ENCODE data around the gene ZNF710.

- TF ChIP-seq, protein P1, sequence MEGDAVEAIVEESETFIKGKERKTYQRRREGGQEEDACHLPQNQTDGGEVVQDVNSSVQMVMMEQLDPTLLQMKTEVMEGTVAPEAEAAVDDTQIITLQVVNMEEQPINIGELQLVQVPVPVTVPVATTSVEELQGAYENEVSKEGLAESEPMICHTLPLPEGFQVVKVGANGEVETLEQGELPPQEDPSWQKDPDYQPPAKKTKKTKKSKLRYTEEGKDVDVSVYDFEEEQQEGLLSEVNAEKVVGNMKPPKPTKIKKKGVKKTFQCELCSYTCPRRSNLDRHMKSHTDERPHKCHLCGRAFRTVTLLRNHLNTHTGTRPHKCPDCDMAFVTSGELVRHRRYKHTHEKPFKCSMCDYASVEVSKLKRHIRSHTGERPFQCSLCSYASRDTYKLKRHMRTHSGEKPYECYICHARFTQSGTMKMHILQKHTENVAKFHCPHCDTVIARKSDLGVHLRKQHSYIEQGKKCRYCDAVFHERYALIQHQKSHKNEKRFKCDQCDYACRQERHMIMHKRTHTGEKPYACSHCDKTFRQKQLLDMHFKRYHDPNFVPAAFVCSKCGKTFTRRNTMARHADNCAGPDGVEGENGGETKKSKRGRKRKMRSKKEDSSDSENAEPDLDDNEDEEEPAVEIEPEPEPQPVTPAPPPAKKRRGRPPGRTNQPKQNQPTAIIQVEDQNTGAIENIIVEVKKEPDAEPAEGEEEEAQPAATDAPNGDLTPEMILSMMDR (IDR thresholded peaks at IDR 0.05; ENCODE audit: low read depth, low read length, poor library complexity, severe bottlenecking), result no peak
- TF ChIP-seq EZH2phosphoT487 (IDR thresholded peaks at IDR 0.05; ENCODE audit: borderline replicate concordance, low read length), result no peak
These were observed 27.3 kb downstream of the ZNF710 start for GRCh38 chr15:90028376-90028944.
